HEK293 (cell line): ENCODE results near the gene GALNS.

ENCODE experiments used
- HOXD13 ChIP-seq: sonication (generic); formaldehyde crosslinking; IDR thresholded peaks from 2 replicates; pipeline ENCODE4 v1.8.0; 2022; ENCODE audit warnings: missing genetic modification reagents, borderline replicate concordance
- KLF7 ChIP-seq: fragments of 450-650 bp; formaldehyde crosslinking; IDR thresholded peaks from 2 replicates; pipeline ENCODE4 v1.5.1; 2016; ENCODE audit warnings: missing biosample characterization, missing genetic modification characterization, borderline replicate concordance
- MEIS1 ChIP-seq: sonication (generic); formaldehyde crosslinking; IDR thresholded peaks from 2 replicates; pipeline ENCODE4 v1.8.1; 2022; ENCODE audit warnings: missing genetic modification reagents, mild to moderate bottlenecking, borderline replicate concordance
- MYNN ChIP-seq: fragments of 450-650 bp; formaldehyde crosslinking; IDR thresholded peaks from 2 replicates; pipeline ENCODE4 v1.5.1; 2016; ENCODE audit warnings: missing biosample characterization, missing genetic modification characterization, borderline replicate concordance
- OSR2 ChIP-seq: fragments of 450-650 bp; formaldehyde crosslinking; IDR thresholded peaks from 2 replicates; pipeline ENCODE4 v1.5.1; 2016; ENCODE audit warnings: missing biosample characterization, missing genetic modification characterization
- REPIN1 ChIP-seq: fragments of 450-650 bp; formaldehyde crosslinking; IDR thresholded peaks from 2 replicates; pipeline ENCODE4 v1.5.1; 2017; ENCODE audit warnings: missing biosample characterization, missing genetic modification characterization, low read depth
- TCF7L2 ChIP-seq: IDR thresholded peaks from 2 replicates; pipeline ENCODE4 v1.6.1; 2011; ENCODE audit warnings: low read depth, mild to moderate bottlenecking, inconsistent platforms, low read length, moderate library complexity, borderline replicate concordance
- TRIM28 ChIP-seq: IDR thresholded peaks from 2 replicates; pipeline ENCODE4 v1.6.1; 2011; ENCODE audit warnings: low read length, control low read depth, borderline replicate concordance
- YY1 ChIP-seq: fragments of 450-650 bp; formaldehyde crosslinking; IDR thresholded peaks from 2 replicates; pipeline ENCODE4 v1.5.1; 2018; ENCODE audit warnings: missing biosample characterization, missing genetic modification characterization
- ZBTB10 ChIP-seq: fragments of 450-650 bp; formaldehyde crosslinking; IDR thresholded peaks from 2 replicates; pipeline ENCODE4 v1.5.1; 2016; ENCODE audit warnings: missing biosample characterization, missing genetic modification characterization
- ZBTB26 ChIP-seq: fragments of 450-650 bp; formaldehyde crosslinking; optimal IDR thresholded peaks from 2 replicates; pipeline ENCODE3; 2016; ENCODE audit warnings: missing biosample characterization, mild to moderate bottlenecking, missing genetic modification characterization
- ZEB2 ChIP-seq: fragments of 450-650 bp; formaldehyde crosslinking; IDR thresholded peaks from 2 replicates; pipeline ENCODE4 v1.5.1; 2016; ENCODE audit warnings: missing biosample characterization, missing genetic modification characterization
- ZNF10 ChIP-seq: fragments of 450-650 bp; formaldehyde crosslinking; IDR thresholded peaks from 2 replicates; pipeline ENCODE4 v1.5.1; 2017; ENCODE audit warnings: missing biosample characterization, missing genetic modification characterization
- ZNF138 ChIP-seq: fragments of 450-650 bp; formaldehyde crosslinking; IDR thresholded peaks from 2 replicates; pipeline ENCODE4 v1.5.1; 2016; ENCODE audit warnings: missing biosample characterization, missing genetic modification characterization, borderline replicate concordance
- ZNF202 ChIP-seq: fragments of 450-650 bp; formaldehyde crosslinking; IDR thresholded peaks from 2 replicates; pipeline ENCODE4 v1.5.1; 2016; ENCODE audit warnings: missing biosample characterization, missing genetic modification characterization, borderline replicate concordance
- ZNF398 ChIP-seq: fragments of 450-650 bp; formaldehyde crosslinking; IDR thresholded peaks from 2 replicates; pipeline ENCODE4 v1.5.1; 2017; ENCODE audit warnings: missing biosample characterization, missing genetic modification characterization
- ZNF596 ChIP-seq: fragments of 450-650 bp; IDR thresholded peaks from 2 replicates; pipeline ENCODE4 v1.5.0; 2018; ENCODE audit warnings: missing biosample characterization, mild to moderate bottlenecking, missing genetic modification characterization, moderate library complexity
- ZNF660 ChIP-seq: fragments of 450-650 bp; IDR thresholded peaks from 2 replicates; pipeline ENCODE4 v1.5.1; 2018; ENCODE audit warnings: missing biosample characterization, mild to moderate bottlenecking, missing genetic modification characterization
- ZNF747 ChIP-seq: fragments of 450-650 bp; formaldehyde crosslinking; IDR thresholded peaks from 2 replicates; pipeline ENCODE4 v1.5.1; 2016; ENCODE audit warnings: missing biosample characterization, missing genetic modification characterization
- ZNF76 ChIP-seq: fragments of 450-650 bp; formaldehyde crosslinking; IDR thresholded peaks from 2 replicates; pipeline ENCODE4; 2016; ENCODE audit warnings: low read depth, missing biosample characterization, missing genetic modification characterization, borderline replicate concordance
- ZNF776 ChIP-seq: fragments of 450-650 bp; formaldehyde crosslinking; IDR thresholded peaks from 2 replicates; pipeline ENCODE4 v1.5.0; 2017; ENCODE audit warnings: missing biosample characterization, missing genetic modification characterization, borderline replicate concordance
- ZNF785 ChIP-seq: fragments of 450-650 bp; formaldehyde crosslinking; IDR thresholded peaks from 2 replicates; pipeline ENCODE4 v1.5.1; 2016; ENCODE audit warnings: missing biosample characterization, missing genetic modification characterization
- ZNF792 ChIP-seq: fragments of 450-650 bp; formaldehyde crosslinking; IDR thresholded peaks from 2 replicates; pipeline ENCODE4 v1.5.1; 2016; ENCODE audit warnings: missing biosample characterization, missing genetic modification characterization
- ZSCAN23 ChIP-seq: fragments of 450-650 bp; formaldehyde crosslinking; IDR thresholded peaks from 2 replicates; pipeline ENCODE4 v1.5.1; 2016; ENCODE audit warnings: missing biosample characterization, missing genetic modification characterization
- ZSCAN30 ChIP-seq: fragments of 450-650 bp; IDR thresholded peaks from 2 replicates; pipeline ENCODE4 v1.5.1; 2018; ENCODE audit warnings: missing biosample characterization, mild to moderate bottlenecking, missing genetic modification characterization, moderate library complexity
- TF ChIP-seq, protein P1 (sequence below): fragments of 450-650 bp; formaldehyde crosslinking; IDR thresholded peaks from 2 replicates; pipeline ENCODE4 v1.5.1; 2016; ENCODE audit warnings: missing biosample characterization, missing genetic modification characterization, borderline replicate concordance
- TF ChIP-seq, protein P2 (sequence below): fragments of 450-650 bp; formaldehyde crosslinking; IDR thresholded peaks from 2 replicates; pipeline ENCODE4 v1.5.1; 2016; ENCODE audit warnings: missing biosample characterization, missing genetic modification characterization

Gene GALNS

GRCh38 chr16:88809068-88809675, 47.6 kb downstream of the GALNS start (continued):
- TF ChIP-seq, protein P1, sequence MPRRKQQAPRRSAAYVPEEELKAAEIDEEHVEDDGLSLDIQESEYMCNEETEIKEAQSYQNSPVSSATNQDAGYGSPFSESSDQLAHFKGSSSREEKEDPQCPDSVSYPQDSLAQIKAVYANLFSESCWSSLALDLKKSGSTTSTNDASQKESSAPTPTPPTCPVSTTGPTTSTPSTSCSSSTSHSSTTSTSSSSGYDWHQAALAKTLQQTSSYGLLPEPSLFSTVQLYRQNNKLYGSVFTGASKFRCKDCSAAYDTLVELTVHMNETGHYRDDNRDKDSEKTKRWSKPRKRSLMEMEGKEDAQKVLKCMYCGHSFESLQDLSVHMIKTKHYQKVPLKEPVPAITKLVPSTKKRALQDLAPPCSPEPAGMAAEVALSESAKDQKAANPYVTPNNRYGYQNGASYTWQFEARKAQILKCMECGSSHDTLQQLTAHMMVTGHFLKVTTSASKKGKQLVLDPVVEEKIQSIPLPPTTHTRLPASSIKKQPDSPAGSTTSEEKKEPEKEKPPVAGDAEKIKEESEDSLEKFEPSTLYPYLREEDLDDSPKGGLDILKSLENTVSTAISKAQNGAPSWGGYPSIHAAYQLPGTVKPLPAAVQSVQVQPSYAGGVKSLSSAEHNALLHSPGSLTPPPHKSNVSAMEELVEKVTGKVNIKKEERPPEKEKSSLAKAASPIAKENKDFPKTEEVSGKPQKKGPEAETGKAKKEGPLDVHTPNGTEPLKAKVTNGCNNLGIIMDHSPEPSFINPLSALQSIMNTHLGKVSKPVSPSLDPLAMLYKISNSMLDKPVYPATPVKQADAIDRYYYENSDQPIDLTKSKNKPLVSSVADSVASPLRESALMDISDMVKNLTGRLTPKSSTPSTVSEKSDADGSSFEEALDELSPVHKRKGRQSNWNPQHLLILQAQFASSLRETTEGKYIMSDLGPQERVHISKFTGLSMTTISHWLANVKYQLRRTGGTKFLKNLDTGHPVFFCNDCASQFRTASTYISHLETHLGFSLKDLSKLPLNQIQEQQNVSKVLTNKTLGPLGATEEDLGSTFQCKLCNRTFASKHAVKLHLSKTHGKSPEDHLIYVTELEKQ: no peak
- TF ChIP-seq ZNF785 (tag by site-specific recombination) (no peak), ZBTB10 (peak; percentile 44; the same call in 1 of the 2 replicates), REPIN1 (no peak), ZNF202 (tag by site-specific recombination) (no peak), KLF7 (tag by site-specific recombination) (no peak), ZNF398 (peak; percentile 98), ZEB2 (tag by site-specific recombination) (peak; percentile 56), ZNF76 (tag by site-specific recombination) (no peak; the same call in 1 of the 2 replicates), ZSCAN23 (tag by site-specific recombination) (no peak), ZSCAN30 (tag by site-specific recombination) (peak; percentile 45; the same call in 1 of the 2 replicates), ZNF660 (tag by site-specific recombination) (peak; percentile 45; the same call in 1 of the 2 replicates), ZNF596 (tag by site-specific recombination) (0 out of 2 replicates have a peak, but pooled peaks have one; percentile 10), ZNF776 (tag by site-specific recombination) (no peak), TRIM28 (no peak), ZNF792 (no peak), OSR2 (tag by site-specific recombination) (peak; percentile 20; the same call in 1 of the 2 replicates), ZNF747 (tag by site-specific recombination) (no peak), ZBTB26 (tag by site-specific recombination) (no peak), YY1 (no peak), TCF7L2 (no peak), MYNN (tag by site-specific recombination) (no peak), MEIS1 (no peak), ZNF138 (tag by site-specific recombination) (no peak), HOXD13 (CRISPR knock-in tag) (no peak), ZNF10 (no peak)
- TF ChIP-seq, protein P2, sequence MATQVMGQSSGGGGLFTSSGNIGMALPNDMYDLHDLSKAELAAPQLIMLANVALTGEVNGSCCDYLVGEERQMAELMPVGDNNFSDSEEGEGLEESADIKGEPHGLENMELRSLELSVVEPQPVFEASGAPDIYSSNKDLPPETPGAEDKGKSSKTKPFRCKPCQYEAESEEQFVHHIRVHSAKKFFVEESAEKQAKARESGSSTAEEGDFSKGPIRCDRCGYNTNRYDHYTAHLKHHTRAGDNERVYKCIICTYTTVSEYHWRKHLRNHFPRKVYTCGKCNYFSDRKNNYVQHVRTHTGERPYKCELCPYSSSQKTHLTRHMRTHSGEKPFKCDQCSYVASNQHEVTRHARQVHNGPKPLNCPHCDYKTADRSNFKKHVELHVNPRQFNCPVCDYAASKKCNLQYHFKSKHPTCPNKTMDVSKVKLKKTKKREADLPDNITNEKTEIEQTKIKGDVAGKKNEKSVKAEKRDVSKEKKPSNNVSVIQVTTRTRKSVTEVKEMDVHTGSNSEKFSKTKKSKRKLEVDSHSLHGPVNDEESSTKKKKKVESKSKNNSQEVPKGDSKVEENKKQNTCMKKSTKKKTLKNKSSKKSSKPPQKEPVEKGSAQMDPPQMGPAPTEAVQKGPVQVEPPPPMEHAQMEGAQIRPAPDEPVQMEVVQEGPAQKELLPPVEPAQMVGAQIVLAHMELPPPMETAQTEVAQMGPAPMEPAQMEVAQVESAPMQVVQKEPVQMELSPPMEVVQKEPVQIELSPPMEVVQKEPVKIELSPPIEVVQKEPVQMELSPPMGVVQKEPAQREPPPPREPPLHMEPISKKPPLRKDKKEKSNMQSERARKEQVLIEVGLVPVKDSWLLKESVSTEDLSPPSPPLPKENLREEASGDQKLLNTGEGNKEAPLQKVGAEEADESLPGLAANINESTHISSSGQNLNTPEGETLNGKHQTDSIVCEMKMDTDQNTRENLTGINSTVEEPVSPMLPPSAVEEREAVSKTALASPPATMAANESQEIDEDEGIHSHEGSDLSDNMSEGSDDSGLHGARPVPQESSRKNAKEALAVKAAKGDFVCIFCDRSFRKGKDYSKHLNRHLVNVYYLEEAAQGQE (tag by site-specific recombination): no peak
